Stimulated activated CD4-positive, alpha-beta T cell treated with anti-CD3 and anti-CD28 coated beads, TNF-alpha, amount 100 ng/mL, for 4 hours (primary cell): Measurements from ENCODE around the gene ANKRD60.

Source experiments
- DNase-seq, 3 experiments: peaks; one replicate each; pipeline ENCODE4 v3.0.0-alpha.2; 2020; ENCODE audit warnings: low read depth in 3 of 3

Gene ANKRD60

DNA sequence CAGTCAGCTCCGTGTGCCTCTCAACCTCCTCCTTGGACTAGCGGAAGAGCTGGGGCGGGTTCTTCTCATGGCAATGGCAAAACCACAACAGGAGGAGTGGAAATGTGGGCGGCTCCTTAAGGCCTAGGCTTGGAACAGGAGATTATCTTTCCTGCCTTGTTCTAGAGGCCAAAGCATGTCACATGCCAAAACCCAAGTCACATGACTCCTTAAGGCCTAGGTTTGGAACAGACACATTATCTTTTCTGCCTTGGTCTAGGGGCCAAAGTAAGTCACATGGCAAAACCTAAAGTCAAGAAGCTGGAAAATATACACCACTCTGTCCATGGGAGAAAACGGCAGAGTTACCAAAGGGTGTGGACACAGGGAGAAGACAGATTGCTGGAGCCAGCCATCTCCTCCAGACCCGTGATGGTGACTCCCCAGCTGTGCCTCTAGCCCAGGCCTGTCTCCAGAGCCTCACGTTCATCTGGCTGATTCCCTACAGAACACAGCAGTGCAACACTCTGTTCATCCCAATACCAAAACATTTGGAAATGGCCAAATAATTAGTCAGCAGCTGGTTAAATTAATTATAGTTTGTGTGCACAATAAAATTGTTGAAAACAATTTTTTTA, 34.2 kb downstream of the ANKRD60 start:
- no peak for DNase-seq

DNA sequence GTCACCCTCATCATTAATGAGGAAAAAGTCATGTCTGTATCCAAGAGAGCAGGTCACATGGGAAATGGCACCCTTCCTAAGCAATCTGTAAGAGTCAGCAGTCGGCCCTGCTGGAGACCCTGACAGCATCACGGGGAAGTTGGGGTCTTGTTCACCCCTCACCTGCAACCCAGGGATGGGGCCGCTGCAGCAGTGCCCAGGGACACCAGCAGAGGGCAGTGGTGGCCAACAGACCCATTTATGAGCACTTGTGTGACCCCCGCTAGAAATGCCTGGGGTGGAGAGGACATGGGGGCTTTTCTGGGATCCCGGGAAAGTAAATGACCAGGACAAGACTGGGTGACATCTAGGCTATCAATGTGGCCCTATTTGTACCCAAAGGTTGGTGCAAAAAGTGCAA, 35.9 kb downstream of the ANKRD60 start:
- DNase-seq: peak in 1 of 3 experiments; percentile 14

DNA sequence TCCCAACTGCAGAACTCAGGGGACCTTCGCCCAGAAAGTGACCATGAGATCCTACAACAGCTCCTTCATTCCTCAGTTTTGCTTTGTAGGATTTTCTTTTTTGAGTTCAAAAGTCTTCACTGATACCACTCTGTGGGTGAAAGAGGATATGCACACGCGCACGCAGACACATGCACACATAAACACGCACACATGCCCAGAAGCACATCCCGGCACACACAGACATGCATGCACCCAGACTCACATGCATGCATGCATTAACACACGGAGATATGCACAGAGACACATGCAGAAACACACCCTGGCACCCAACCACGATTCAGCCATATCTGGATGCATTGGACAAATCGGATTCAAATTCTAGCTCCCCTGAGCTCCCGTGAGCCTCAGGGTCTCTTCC, 36.4 kb downstream of the ANKRD60 start:
- DNase-seq: no peak

DNA sequence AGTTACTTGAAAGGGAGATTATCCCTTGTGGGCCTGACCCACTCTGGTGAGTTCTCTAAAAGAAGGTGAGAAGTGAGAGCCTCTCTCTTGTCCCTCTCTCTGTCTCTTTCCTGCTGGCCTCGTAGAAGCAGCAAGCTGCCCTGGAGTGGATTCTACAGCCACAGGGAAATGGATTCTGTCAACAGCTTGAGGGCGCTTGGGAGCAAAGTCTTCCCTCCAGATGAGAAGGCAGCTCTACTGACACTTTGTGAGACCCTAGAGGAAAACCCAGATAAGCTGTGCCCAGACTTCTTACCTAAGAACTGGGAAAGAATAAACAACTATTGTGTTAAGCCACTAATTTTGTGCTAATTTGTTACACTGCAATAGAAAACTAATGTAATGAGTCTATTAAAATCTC, 39.9 kb downstream of the ANKRD60 start:
- DNase-seq: no peak

DNA sequence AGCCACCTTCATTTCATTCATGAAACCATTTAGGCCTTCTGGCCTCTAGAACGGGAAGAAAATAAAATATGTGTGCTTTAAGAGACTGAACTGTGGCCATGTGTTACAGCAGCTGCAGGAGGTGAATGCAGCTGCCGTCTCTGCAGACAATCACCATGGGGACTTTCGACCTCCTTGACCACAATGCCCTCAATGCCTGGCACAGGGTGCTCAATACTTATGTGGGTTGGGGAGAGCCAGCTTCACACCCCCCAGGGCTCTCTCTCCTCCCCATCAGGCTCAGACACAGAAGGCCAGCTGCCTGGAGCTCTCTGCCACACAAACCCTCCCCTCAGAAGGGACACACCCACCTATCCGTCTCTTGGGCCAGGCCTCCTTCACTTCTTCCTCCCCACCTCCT, 43.5 kb downstream of the ANKRD60 start:
- no peak for DNase-seq

DNA sequence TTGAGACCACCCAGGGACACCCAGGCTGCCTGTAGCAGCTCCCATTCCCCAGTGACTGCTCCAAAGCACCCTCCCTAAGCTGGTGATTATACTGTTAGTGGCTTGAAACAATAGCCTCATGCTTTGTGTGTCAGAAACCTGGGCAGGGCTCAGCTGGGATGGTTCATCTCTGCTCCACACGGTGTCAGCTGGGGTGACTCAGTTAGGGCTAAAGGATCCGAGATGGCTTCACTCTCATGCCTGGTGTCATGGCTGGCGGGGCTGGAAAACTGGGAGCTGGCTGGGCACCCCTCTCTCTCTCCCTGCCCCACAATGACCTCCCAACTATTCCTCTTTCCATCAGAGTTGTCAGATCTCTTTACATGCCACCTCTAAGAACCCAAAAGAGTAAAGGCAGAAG, 44.4 kb downstream of the ANKRD60 start:
- DNase-seq: no peak

DNA sequence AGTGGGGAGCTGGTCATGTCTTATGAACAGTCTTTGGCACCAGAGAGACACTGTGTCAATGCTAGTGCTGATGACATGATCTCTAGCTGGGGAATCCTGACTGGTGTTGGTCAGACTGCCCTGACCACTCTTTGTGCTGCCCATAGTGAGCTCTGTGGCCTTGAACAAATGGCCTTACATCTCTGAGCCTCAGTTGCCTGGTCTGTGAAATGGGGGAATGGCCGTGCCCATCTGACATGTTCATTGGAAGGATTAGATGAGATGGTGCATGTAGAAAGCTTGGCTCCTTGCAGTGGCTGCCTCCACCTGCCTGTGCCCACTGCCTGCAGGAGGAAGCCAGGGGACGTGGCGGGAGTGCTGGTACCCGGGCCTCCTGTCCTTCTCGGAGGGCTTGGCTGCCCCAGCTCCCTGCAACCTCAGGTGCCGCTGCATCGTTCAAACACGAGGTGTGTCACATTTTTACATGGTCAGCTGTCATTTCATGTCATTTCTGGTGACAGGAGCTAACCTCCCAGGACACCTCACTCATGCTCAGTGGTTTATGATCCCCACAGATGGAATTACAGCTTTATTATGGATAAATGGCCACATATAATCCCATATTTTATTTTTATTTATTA, 45.8 kb downstream of the ANKRD60 start:
- DNase-seq: no peak

DNA sequence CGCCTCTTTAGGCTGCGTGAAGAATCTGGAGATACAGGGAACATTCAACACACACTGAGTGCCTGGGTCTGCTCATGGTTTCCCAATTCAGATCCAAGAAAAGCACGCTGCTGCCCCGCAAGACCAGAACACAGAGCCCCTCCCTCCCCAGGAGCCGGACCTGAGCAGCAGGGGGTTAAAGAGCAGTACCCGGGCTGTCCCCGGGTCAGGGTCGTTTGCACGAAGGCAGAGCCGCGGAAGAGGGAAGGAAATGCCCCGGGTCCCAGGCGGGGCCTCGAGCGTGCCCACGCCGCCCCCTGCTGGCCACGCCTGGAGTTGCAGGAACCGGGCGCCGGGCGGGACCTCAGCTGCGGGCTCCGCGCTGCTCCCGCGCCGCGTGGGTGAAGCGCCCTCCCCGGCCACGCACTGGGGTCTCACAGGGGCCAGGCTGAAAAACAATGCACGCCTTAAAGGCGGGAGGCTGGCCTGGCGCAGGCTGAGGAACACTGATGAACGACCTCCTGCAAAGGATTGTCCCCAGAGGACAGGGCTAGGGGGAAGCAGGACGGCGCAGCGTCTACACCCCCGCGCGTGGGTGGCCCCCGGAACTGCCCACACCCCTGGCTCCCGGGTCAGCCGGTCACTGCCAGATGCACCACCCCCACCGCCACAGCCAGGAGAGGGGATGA, 48.9 kb downstream of the ANKRD60 start:
- peak; percentile 35 to 53 (median 44) for DNase-seq

DNA sequence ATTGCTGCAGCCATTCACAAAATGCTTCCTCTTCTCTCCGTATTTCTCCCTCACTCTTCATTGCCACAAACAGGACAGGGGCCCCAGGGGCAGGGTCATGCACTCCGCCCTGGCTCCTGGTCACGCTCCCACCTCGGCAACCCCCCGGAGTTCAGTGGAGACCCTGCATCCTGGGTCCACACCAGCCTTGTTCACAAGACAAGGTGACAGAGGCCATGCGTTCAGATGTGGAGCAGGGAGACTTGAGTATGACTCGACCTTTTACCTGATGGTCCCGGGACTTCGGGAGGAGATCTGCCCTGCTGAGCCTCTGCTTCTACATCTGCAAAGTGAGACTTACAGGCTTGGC, 49.4 kb downstream of the ANKRD60 start:
- DNase-seq: no peak

DNA sequence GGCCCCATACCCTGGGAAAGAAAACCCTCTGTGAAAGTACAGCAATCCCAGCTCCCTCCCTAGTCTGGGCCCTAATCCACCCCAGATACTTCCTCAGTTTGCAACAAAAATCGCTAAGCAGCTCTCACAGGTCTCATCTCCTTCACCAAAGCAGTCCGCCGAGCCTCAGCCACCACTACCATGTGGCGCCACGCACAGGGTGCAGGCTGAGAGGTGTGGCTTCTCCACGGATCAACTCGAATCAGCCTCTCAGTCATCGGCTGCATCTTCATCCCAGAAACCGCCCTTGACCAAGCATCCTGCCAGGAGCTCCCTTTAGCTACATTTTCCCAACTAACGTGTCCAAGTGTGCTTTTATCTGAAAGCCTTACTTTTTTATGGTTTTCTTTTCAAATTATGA, 50.7 kb downstream of the ANKRD60 start:
- DNase-seq: no peak

DNA sequence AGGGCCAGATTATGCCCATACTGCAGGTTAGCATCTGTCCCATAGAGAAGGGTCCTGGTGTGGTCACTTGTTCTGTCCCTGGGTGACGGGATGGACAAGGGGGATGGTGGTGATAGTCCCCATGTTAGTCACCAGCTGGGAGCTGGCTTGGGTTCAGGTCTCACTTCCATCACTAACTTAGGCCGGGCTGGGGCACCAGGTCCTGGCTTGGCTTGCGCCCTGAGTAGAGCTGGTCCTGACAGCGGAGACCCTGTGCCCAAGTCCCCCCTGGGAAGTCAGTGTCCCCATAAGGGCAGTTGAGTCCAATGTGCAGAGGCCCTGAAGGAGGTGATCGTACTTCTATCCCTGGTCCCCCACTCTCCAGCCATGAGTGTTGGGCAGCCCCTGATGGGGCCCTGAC, 52.6 kb downstream of the ANKRD60 start:
- DNase-seq: no peak

DNA sequence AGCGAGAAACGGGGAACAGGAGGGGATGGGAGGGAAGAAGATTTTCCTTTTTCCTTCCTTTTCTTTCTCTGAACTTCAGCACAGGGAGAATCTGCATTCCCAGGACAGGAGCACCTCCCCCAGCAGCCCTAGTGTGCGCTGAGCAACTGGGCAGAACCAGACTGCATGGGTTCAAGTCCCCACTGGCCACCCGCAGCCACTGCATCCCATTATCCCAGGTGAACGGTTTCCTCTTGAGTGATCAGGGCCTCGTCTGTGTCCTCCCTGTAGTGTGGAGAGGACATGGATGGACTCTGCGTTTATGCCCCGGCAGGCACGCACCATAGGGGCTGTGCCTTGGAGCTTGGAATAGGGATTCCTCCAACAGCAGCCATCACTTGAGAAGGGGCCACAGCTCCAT, 53.0 kb downstream of the ANKRD60 start:
- no peak for DNase-seq

DNA sequence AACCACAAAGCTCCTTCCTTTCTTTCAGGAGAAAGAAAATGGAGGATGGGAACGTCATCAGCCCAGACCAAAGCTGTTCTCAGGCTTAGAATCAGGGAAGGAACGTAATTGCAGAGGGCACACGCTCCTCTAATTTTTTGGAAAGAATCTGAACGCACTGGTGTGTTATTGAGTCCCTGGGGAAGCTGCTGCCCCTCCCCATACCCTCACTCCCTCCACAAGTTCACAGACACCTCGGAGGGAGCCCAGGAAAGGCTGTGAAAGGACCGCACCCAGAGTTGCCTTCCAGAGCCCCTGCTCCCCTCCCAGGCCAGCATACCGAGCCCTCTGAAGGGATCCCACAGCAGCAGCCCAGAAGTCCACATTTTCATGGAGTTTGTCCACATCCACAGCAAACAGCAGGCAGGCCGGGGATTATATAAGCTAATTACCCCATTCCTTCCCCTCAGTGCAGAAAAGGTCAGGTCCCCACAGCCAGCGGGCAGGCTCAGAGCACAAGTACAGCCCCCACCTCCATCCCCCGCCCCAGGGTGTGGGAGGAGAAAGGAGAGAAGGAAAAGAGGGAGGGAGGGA, 53.7 kb downstream of the ANKRD60 start:
- no peak for DNase-seq

DNA sequence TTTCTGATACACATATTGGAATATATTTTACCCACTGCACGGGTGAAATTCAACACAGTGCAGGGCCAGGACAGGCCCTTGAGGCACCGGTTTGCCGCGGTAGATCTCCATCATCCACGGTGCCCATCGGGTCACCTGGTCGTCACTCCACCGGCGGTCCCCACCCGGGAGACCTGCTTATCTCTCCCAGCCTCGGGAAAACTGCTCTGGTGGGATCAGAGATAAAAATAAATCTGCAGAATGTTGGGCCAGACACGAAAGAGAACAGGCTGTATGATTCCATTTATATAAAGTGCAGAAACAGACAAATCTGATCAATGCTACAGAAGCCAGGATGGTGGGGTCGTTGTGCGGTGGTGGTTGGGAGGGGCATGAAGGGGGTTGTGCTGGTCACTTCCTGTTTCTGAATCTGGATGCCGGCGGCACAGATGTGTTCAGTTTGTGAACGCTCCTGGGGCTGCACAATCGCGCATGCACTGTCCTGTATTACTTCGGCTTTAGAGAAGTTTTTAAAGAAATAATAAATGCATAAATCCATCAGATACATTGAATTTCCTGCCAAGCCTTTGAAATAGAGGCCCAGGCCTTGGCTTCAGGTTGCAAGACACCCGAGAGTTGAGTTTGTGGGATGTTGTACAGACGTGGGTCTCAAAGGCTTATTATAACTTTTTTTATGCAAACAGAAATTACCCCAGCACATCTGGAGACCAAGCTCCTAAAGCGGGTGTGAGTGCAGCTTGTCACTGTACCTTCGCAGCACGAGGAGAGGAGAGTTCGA, 54.3 kb downstream of the ANKRD60 start:
- DNase-seq: no peak

DNA sequence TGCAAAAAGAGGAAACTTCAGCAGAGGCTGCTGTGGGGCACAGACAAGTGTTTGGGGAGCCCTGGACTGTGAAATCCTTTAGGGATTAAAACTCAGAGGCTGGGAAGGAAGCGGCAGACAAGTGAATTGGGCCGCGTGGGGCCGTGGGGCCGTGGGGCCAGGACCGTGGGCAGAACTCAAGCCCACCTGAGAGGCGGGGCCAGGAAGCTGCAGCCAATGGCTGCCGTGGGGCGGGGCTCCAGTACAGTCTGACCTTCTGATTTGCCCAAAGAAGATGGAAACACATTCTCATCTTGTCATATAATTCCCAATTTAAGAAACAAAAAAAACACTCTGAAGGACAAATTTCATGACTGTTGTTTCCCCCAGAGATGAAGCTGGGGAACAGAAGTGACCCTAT, 55.4 kb downstream of the ANKRD60 start:
- no peak for DNase-seq

DNA sequence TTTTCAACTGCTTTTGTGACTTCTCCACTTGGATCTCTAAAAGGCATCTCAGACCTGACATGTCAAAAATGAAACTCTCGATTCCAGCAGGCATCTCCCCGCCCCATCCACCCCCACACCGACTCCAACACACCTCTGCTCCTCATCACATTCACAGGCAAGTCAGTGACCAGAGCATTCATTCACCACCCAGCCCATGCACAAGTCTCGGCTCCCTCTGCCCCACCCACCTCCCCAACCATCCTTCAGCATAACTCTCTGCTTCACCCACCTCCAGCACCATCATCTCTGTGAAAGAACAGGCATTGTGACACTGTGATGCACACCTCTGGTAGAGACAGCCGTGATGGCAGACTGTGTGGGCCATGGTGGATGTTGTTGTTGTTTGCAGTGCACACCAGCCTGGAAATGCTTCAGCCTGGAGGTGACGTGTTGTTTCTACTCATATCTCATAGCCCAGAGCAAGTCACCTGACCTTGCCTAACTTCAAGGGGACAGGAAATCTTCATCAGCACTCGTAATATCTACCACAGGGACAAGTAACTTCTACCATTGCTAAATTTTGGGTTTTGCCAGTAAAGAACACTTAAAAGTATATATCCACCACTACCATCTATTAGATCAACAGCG, 56.5 kb downstream of the ANKRD60 start:
- no peak for DNase-seq

DNA sequence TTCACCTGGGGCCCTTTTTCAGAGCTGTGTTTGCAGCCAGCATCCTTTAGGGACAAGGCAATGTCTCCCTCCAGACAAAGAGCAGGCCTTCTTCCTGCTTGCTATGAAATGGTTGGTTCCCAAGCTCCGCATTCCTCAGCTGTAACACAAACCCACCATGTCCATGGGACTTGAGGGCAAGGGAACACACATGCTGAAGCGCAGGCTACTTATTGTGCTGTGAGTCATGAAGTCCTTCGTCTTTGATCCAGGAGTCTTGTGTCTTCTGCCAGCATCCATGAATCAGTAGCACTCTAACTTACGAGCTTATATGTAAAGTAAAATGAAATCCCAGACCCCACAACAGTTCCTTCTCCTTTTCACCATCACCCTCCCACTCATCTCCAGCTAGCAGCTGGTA, 59.0 kb downstream of the ANKRD60 start:
- DNase-seq: no peak

DNA sequence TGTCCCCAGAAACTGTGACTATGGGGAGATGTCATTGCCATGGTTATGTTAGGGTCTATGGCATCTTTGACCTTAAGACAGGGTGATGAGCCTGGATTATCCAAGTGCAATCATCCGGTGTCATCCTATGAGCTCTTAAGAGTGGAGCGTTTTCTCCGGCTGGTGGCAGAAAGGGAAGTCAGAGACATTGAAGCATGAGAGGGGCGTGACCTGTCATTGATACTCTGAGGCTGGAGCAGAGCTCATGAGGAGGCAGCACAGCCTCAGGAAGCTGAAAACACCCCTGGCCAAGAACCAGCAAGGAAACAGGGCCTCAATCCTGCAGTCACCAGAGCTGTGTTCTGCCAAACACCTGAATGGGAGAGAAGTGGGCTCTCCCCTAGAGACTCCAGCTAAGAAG, 59.6 kb downstream of the ANKRD60 start:
- DNase-seq: no peak

DNA sequence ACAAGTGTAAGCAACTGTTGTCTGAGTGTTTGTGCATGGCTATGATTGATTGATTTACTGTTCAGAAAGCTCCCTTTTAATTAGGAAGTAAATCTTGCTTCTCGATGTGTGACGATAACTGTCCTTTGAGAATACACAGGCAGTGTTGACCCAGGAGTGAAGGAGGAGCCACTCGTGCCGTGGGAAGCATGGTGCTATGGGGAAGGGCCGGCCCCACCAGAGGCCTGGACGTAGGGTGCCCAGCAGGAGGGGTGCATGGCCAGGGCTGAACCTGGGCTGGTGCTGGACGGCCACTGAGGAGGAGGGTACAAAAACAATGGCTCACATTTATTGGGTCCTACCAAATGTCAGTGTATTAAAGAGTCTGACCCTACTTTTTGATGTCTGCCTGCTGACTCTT, 60.7 kb downstream of the ANKRD60 start:
- no peak for DNase-seq
